B cell (primary cell): ENCODE results near the gene HOXC6. TPM values are rescaled to one million over a fixed set of nuclear protein-coding genes. Genes with fewer than 3 reads are reported as not detected.

ENCODE experiments used
- ATAC-seq: fragments of 200-7000 bp; cut with Tn5 transposase; one replicate; pipeline ENCODE4 v1.10.0; 2021; ENCODE audit warnings: low read depth, mild to moderate bottlenecking, moderate number of reproducible peaks, moderate library complexity
- CTCF ChIA-PET: fragments of 350-600 bp; sonication (Branson Sonifier 250); formaldehyde crosslinking; loops from one replicate; lab custom pipeline; 2021; ENCODE audit warnings: antibody characterized with exemption, inconsistent platforms; lab: Charles Lee
- POLR2A ChIA-PET: fragments of 350-600 bp; sonication (Branson Sonifier 250); formaldehyde crosslinking; loops from one replicate; lab custom pipeline; 2021; ENCODE audit warnings: antibody characterized with exemption; lab: Charles Lee
- DNase-seq: peaks from one replicate; pipeline ENCODE4 v3.0.0; 2013
- H2AFZ ChIP-seq: 2 replicates; pipeline ENCODE4 v1.6.1; 2012; ENCODE audit warnings: mild to moderate bottlenecking, low read depth, low read length; ENCODE audit not compliant: insufficient read depth, poor library complexity, severe bottlenecking
- H3K27ac ChIP-seq, 2 donors: 1 replicate in 1 of 2; 2 replicates in 1 of 2; pipeline ENCODE4 v1.5.1; 2012 to 2013; ENCODE audit warnings: low read length in 2 of 2, mild to moderate bottlenecking in 2 of 2, moderate library complexity in 1 of 2
- H3K27me3 ChIP-seq, 4 experiments: fragments of 200-600 bp in 1 of 4; sonication (generic) in 1 of 4; replicated peaks in 1 of 4; 1 replicate in 2 of 4; 2 replicates in 2 of 4; pipeline versions ENCODE4 v1.6.1 to v1.7.0; 2013 to 2016; ENCODE audit warnings: low read length in 3 of 4, mild to moderate bottlenecking in 2 of 4, mixed read lengths in 1 of 4, moderate library complexity in 1 of 4; ENCODE audit not compliant: insufficient read depth in 4 of 4, control insufficient read depth in 3 of 4; ENCODE audit errors: control extremely low read depth in 1 of 4
- H3K36me3 ChIP-seq, 2 experiments: replicated peaks in 1 of 2; 1 replicate in 1 of 2; 2 replicates in 1 of 2; pipeline versions ENCODE4 v1.6.1 to v1.7.1; 2013; ENCODE audit warnings: low read length in 1 of 2; ENCODE audit not compliant: insufficient read depth in 2 of 2, control insufficient read depth in 1 of 2; ENCODE audit errors: control extremely low read depth in 1 of 2, extremely low read depth in 1 of 2
- H3K4me1 ChIP-seq, 2 donors: fragments of 200-600 bp in 1 of 2; sonication (generic) in 1 of 2; 1 replicate in 1 of 2; 2 replicates in 1 of 2; pipeline versions ENCODE4 v1.5.1 to v1.6.1; 2013 to 2017; ENCODE audit warnings: low read length in 2 of 2; ENCODE audit not compliant: control insufficient read depth in 2 of 2, insufficient read depth in 2 of 2
- H3K4me2 ChIP-seq: replicated peaks from 2 replicates; pipeline ENCODE3; 2012; ENCODE audit warnings: mild to moderate bottlenecking, low read depth, low read length; ENCODE audit not compliant: poor library complexity, severe bottlenecking
- H3K4me3 ChIP-seq, 5 experiments: fragments of 200-600 bp in 1 of 5; sonication (generic) in 1 of 5; 1 replicate in 3 of 5; 2 replicates in 2 of 5; pipeline versions ENCODE4 v1.5.1 to v1.7.0; 2011 to 2016; ENCODE audit warnings: low read length in 4 of 5, mild to moderate bottlenecking in 4 of 5, low read depth in 2 of 5, control low read depth in 1 of 5, moderate library complexity in 1 of 5; ENCODE audit not compliant: insufficient read depth in 1 of 5; ENCODE audit errors: control extremely low read depth in 1 of 5, extremely low read depth in 1 of 5
- H3K79me2 ChIP-seq: fragments of 200-600 bp; sonication (generic); one replicate; pipeline ENCODE4 v1.6.0; 2016; ENCODE audit warnings: low read length; ENCODE audit not compliant: control insufficient read depth, insufficient read depth
- H3K9ac ChIP-seq: fragments of 200-600 bp; sonication (generic); 2 replicates; pipeline ENCODE4 v1.6.1; 2017; ENCODE audit warnings: mild to moderate bottlenecking, low read length, moderate library complexity
- H3K9me3 ChIP-seq, 3 donors: one replicate each; pipeline versions ENCODE4 v1.6.1 to v1.7.1; 2013; ENCODE audit warnings: low read length in 2 of 3; ENCODE audit not compliant: control insufficient read depth in 2 of 3, insufficient read depth in 1 of 3; ENCODE audit errors: control extremely low read depth in 1 of 3
- H4K20me1 ChIP-seq: 2 replicates; pipeline ENCODE4 v1.6.0; 2012; ENCODE audit warnings: mild to moderate bottlenecking, low read length; ENCODE audit not compliant: insufficient read depth, control insufficient read depth, poor library complexity, severe bottlenecking
- H3K27ac Mint-ChIP-seq: one replicate; pipeline ENCODE4 v1.8.0; 2021; ENCODE audit warnings: mixed read lengths
- H3K27me3 Mint-ChIP-seq: one replicate; pipeline ENCODE4 v1.8.0; 2021; ENCODE audit warnings: mixed read lengths
- H3K4me1 Mint-ChIP-seq: one replicate; pipeline ENCODE4 v1.8.0; 2021; ENCODE audit warnings: mixed read lengths
- H3K4me3 Mint-ChIP-seq: one replicate; pipeline ENCODE4 v1.8.0; 2021; ENCODE audit warnings: mixed read lengths
- H3K9me3 Mint-ChIP-seq: one replicate; pipeline ENCODE4 v1.8.0; 2022; ENCODE audit warnings: mixed read lengths; ENCODE audit not compliant: insufficient read depth
- EZH2 ChIP-seq: IDR thresholded peaks from 2 replicates; pipeline ENCODE4 v1.6.1; 2012; ENCODE audit warnings: borderline replicate concordance, low read depth, mild to moderate bottlenecking, moderate library complexity, low read length; ENCODE audit not compliant: insufficient read depth, poor library complexity, severe bottlenecking
- WGBS: methylation state at CpG from one replicate; pipeline ENCODE4 v1.1.5; 2013; ENCODE audit warnings: missing lambda C conversion rate; ENCODE audit not compliant: insufficient coverage; 5-methylcytosine and 5-hydroxymethylcytosine counted together
- intact Hi-C: fragments of 100-400 bp; cut with micrococcal nuclease; formaldehyde crosslinking; loops from one replicate; pipeline ENCODE4 v1.10.0; 2022
- polyA plus RNA-seq: library from polyadenylated mRNA; depleted of rRNA; stranded (reverse); fragments of >200 nt; gene quantifications from 2 replicates; pipeline ENCODE4 v1.2.3, GENCODE V29; 2012
- total RNA-seq, 2 donors: library from RNA; stranded (reverse); fragments of 120-200 nt in 1 of 2; gene quantifications; 1 replicate in 1 of 2; 2 replicates in 1 of 2; pipeline versions ENCODE4 v1.2.3 to v1.2.4, GENCODE V29; 2013 to 2022
- TF ChIP-seq, protein P1 (sequence below): fragments of 200-600 bp; IDR thresholded peaks from one replicate; pipeline ENCODE4 v1.8.0; 2022; ENCODE audit warnings: antibody characterized with exemption, mild to moderate bottlenecking

The HOXC6 gene
- total and polyA plus RNA-seq, 2 donors (not counting 1 experiment from before 2014, with no cell fraction given), result not detected

DNA sequence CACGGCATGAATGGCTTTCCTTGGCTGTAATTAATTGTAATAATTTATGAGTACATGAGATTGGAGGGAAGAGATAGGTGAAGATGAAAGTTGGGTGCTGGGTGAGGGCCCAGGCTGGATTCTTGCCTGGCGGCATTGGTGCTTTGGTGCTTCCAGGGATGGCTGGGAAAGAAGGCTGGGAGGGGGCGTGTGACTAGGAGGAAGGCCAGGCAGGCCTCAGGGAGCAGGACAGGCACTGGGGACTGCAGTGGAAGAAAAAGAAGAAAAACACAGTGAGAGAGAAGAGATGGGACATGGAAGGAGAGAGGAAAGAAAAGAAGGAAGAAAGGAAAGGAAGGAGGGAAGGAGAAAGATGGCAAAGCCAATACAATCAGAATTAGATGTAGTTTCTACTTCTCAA, 24.6 kb upstream of the HOXC6 start:
- no peak for TF ChIP-seq EZH2
- TF ChIP-seq, protein P1, sequence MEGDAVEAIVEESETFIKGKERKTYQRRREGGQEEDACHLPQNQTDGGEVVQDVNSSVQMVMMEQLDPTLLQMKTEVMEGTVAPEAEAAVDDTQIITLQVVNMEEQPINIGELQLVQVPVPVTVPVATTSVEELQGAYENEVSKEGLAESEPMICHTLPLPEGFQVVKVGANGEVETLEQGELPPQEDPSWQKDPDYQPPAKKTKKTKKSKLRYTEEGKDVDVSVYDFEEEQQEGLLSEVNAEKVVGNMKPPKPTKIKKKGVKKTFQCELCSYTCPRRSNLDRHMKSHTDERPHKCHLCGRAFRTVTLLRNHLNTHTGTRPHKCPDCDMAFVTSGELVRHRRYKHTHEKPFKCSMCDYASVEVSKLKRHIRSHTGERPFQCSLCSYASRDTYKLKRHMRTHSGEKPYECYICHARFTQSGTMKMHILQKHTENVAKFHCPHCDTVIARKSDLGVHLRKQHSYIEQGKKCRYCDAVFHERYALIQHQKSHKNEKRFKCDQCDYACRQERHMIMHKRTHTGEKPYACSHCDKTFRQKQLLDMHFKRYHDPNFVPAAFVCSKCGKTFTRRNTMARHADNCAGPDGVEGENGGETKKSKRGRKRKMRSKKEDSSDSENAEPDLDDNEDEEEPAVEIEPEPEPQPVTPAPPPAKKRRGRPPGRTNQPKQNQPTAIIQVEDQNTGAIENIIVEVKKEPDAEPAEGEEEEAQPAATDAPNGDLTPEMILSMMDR, result no peak
- Mint-ChIP-seq H3K4me1 (peaks cover 17% of the 10 kb centered on the region), H3K27me3 (peaks cover 75% of the 10 kb centered on the region), H3K9me3 (no peaks in the 10 kb centered on the region), H3K27ac (peak overlapping the region; percentile 17), H3K4me3 (no peak overlapping the region)
- Histone ChIP-seq H3K79me2 (no peaks in the 10 kb centered on the region), H4K20me1 (no peaks in the 10 kb centered on the region), H3K9ac (no peak overlapping the region), H3K4me1 (peaks cover 25 to 55% of the 10 kb centered on the region in 2 donors), H3K4me2 (no peak overlapping the region), H3K9me3 (peaks cover 0 to 54% (median 0%) of the 10 kb centered on the region in 3 donors), H3K27ac (no peak overlapping the region), H2AFZ (no peak overlapping the region), H3K36me3 (no peaks in the 10 kb centered on the region), H3K4me3 (no peak overlapping the region), H3K27me3 (peaks cover 0 to 98% (median 83%) of the 10 kb centered on the region in 4 experiments)
- DNase-seq (no peak), ATAC-seq (no peak)
- intact Hi-C loops, result loop anchor here (10.0 kb wide), 1 partner anchor 361 kb away; the partner anchor contains the start of gene GPR84
- 32% methylated on average over 2 of the region's 3 CpGs for WGBS
- ChIA-PET POLR2A (no interaction called here), CTCF (interaction anchor here (0.6 to 6.4 kb wide), 8 partner anchors 14 to 294 kb away, joined by 3 to 159 read pairs (median 7); partner anchors contain the start of gene HOXC5)

DNA sequence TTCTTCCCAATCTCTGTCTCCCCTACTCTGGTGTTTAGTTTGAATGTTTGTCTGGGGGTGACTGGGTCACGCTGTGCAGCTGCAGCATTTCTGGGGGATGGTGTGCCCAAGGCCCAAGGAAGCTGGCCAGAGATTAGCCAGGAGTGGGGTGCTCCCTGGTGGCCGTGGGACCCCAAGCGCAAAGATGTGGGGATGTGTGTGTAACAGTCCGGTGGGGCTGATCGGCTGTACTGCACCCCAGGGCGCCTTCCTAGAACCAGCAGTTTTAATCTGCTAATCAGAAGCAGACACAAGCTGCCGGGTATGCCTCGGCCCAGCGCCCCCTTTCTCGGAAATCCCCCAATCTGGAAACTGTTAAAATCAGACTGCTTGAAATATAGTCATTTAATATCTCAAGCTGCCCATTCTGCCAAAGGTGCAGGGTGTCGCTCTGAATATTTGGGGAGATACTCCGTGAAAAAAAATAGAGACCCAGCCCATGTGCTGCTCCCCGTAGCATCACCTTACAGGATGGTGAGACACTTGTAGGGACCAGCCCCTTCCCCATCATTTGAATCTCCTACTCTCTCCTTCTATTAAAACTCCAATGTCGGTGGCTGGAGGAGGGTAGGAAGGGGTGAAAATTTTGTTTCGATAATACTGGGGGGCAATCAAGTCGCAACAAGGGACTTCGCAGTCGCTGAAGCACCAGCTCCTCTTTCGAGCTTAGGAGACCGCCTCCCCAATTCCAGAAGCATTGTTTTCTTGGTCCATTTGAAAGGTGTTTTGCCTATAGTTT, 24.0 kb upstream of the HOXC6 start:
- ChIA-PET CTCF (interaction anchor here (0.6 to 6.4 kb wide), 12 partner anchors 13 to 293 kb away, joined by 3 to 159 read pairs (median 4); partner anchors contain the start of gene HOXC5), POLR2A (interaction anchor here (0.6 kb wide), 1 partner anchor 50 kb away, joined by 6 read pairs; no protein-coding TSS in a partner anchor)
- Histone ChIP-seq H3K4me1 (peaks cover 28 to 57% of the 10 kb centered on the region in 2 donors), H2AFZ (no peak overlapping the region), H3K9ac (no peak overlapping the region), H3K4me2 (no peak overlapping the region), H3K27me3 (peaks cover 0 to 95% (median 79%) of the 10 kb centered on the region in 4 experiments), H4K20me1 (no peaks in the 10 kb centered on the region), H3K27ac (no peak overlapping the region), H3K4me3 (no peak overlapping the region), H3K36me3 (no peaks in the 10 kb centered on the region), H3K9me3 (peaks cover 0 to 52% (median 0%) of the 10 kb centered on the region in 3 donors), H3K79me2 (no peaks in the 10 kb centered on the region)
- Mint-ChIP-seq H3K4me1 (peaks cover 20% of the 10 kb centered on the region), H3K4me3 (no peak overlapping the region), H3K27me3 (peaks cover 71% of the 10 kb centered on the region), H3K27ac (no peak overlapping the region), H3K9me3 (no peaks in the 10 kb centered on the region)
- TF ChIP-seq, protein P1, result no peak
- TF ChIP-seq EZH2, result no peak
- WGBS, result 24% methylated on average over 10 of the region's 20 CpGs
- ATAC-seq, result no peak
- DNase-seq, result no peak
- intact Hi-C loops, result loop anchor here (10.0 kb wide), 1 partner anchor 361 kb away; the partner anchor contains the start of gene GPR84
